ENCODE measurements around the gene GLRA3.
"Not testable (repeated sequence)": the region's sequence is repeated elsewhere in the genome, so short reads cannot be mapped to it uniquely, and the experiment has no call there.

The GLRA3 gene

GRCh38 chr4:174828845-174829701, at the start of gene GLRA3:
Gene GLRA3, minus strand, starts transcription at chr4:174829247. Its CDS starts 436 bp downstream, at chr4:174828811.
- DNase-seq = peak; percentile 18 to 35

GRCh38 chr4:174874898-174875297, 45.9 kb upstream of the GLRA3 start:
- DNase-seq = no peak

- peak; percentile 43 to 64 for DNase-seq
These were observed 44.9 kb upstream of the GLRA3 start for GRCh38 chr4:174873931-174874330.

- not testable (repeated sequence) for DNase-seq
These were observed 44.1 kb upstream of the GLRA3 start for GRCh38 chr4:174873146-174873545.

- DNase-seq = no peak
These were observed 42.4 kb upstream of the GLRA3 start for GRCh38 chr4:174871407-174871806.

- DNase-seq = no peak
These were observed 41.3 kb upstream of the GLRA3 start for GRCh38 chr4:174870311-174870710.

- no peak for DNase-seq
These were observed 40.3 kb upstream of the GLRA3 start for GRCh38 chr4:174869339-174869738.

- DNase-seq = no peak
These were observed 38.9 kb upstream of the GLRA3 start for GRCh38 chr4:174867903-174868302.

- DNase-seq = no peak
These were observed 36.5 kb upstream of the GLRA3 start for GRCh38 chr4:174865418-174865985.

GRCh38 chr4:174864031-174864430, 35.0 kb upstream of the GLRA3 start:
- no peak for DNase-seq

- no peak for DNase-seq
These were observed 31.5 kb upstream of the GLRA3 start for GRCh38 chr4:174860588-174860987.

GRCh38 chr4:174859904-174860303, 30.9 kb upstream of the GLRA3 start:
- DNase-seq = peak in 1 of 2 experiments; percentile 14

GRCh38 chr4:174856926-174857800, 28.1 kb upstream of the GLRA3 start:
- no peak for DNase-seq

- no peak for DNase-seq
These were observed 26.0 kb upstream of the GLRA3 start for GRCh38 chr4:174855050-174855449.

GRCh38 chr4:174853629-174854028, 24.6 kb upstream of the GLRA3 start:
- DNase-seq = no peak

GRCh38 chr4:174848596-174848995, 19.5 kb upstream of the GLRA3 start:
- DNase-seq = no peak

- DNase-seq = no peak
These were observed 18.9 kb upstream of the GLRA3 start for GRCh38 chr4:174847801-174848427.

GRCh38 chr4:174835536-174835935, 6.5 kb upstream of the GLRA3 start:
- DNase-seq = no peak

GRCh38 chr4:174834477-174834876, 5.4 kb upstream of the GLRA3 start:
- DNase-seq = no peak

- DNase-seq = peak; percentile 2 to 37
These were observed 2.4 kb downstream of the GLRA3 start for GRCh38 chr4:174826660-174827059.

- DNase-seq = no peak
These were observed 13.8 kb downstream of the GLRA3 start for GRCh38 chr4:174815282-174815681.

GRCh38 chr4:174813292-174813691, 15.8 kb downstream of the GLRA3 start:
- no peak for DNase-seq

GRCh38 chr4:174810834-174811233, 18.2 kb downstream of the GLRA3 start:
- no peak for DNase-seq
